NB4 (cell line): ENCODE results near the gene DAP.

ENCODE experiments used
- CTCF ChIP-seq: IDR thresholded peaks from one replicate; pipeline ENCODE4 v1.5.1; 2012; ENCODE audit warnings: low read depth, low read length
- MYC ChIP-seq: IDR thresholded peaks from 2 replicates; pipeline ENCODE4 v1.6.1; 2011; ENCODE audit warnings: low read depth, low read length
- POLR2A ChIP-seq: IDR thresholded peaks from 2 replicates; pipeline ENCODE4 v1.6.1; 2011; ENCODE audit warnings: mild to moderate bottlenecking; ENCODE audit not compliant: insufficient read length; ENCODE audit errors: extremely low read depth
- TF ChIP-seq, protein P1 (sequence below): IDR thresholded peaks from 2 replicates; pipeline ENCODE4 v1.6.1; 2011; ENCODE audit warnings: low read depth, low read length

DNA sequence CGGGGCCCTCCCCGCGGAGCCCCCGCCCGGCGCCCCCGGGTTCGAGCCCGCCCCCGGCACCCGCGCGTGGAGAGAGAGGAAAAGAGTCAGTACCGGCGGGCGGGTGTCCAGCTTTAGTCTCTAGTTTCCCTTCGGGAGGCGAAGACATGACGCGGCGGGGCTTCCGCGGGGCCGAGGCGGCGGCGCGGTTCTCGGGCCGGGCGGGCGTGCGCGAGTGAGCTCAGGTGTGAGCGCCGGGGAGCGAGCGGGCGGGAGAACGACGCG is 181 bp downstream of the DAP start:
- TF ChIP-seq CTCF = no peak
- TF ChIP-seq, protein P1, sequence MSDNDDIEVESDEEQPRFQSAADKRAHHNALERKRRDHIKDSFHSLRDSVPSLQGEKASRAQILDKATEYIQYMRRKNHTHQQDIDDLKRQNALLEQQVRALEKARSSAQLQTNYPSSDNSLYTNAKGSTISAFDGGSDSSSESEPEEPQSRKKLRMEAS = no peak
- no peak for TF ChIP-seq MYC
- no peak for TF ChIP-seq POLR2A
